Effector memory CD4-positive, alpha-beta T cell (primary cell): ENCODE results near the gene ZNF485.

ENCODE experiments used
- DNase-seq, 3 donors: peaks; one replicate each; pipeline ENCODE4 v3.0.0-alpha.2; 2020
- H3K27ac ChIP-seq: 2 replicates; pipeline ENCODE4 v1.7.0; 2013; ENCODE audit warnings: mild to moderate bottlenecking, low read length, moderate library complexity; ENCODE audit not compliant: insufficient read depth, poor library complexity, severe bottlenecking
- H3K27me3 ChIP-seq: replicated peaks from 2 replicates; pipeline ENCODE4 v1.7.0; 2013; ENCODE audit warnings: mild to moderate bottlenecking, low read length; ENCODE audit not compliant: insufficient read depth, control insufficient read depth, poor library complexity, severe bottlenecking
- H3K36me3 ChIP-seq: 2 replicates; pipeline ENCODE4 v1.7.0; 2013; ENCODE audit warnings: mild to moderate bottlenecking, low read length, moderate library complexity; ENCODE audit not compliant: control insufficient read depth, insufficient read depth
- H3K4me1 ChIP-seq: 2 replicates; pipeline ENCODE4 v1.7.0; 2013; ENCODE audit warnings: low read length, mild to moderate bottlenecking; ENCODE audit not compliant: control insufficient read depth, insufficient read depth, poor library complexity, severe bottlenecking
- H3K4me3 ChIP-seq: 2 replicates; pipeline ENCODE4 v1.7.0; 2013; ENCODE audit warnings: low read length, low read depth, mild to moderate bottlenecking; ENCODE audit not compliant: insufficient read depth, poor library complexity, severe bottlenecking
- H3K9me3 ChIP-seq: 2 replicates; pipeline ENCODE4 v1.7.0; 2013; ENCODE audit warnings: mild to moderate bottlenecking, low read length, moderate library complexity; ENCODE audit not compliant: control insufficient read depth

Gene ZNF485

GRCh38 chr10:43658227-43658626, 52.0 kb downstream of the ZNF485 start:
- Histone ChIP-seq H3K4me3 (no peak overlapping the region), H3K27ac (no peak overlapping the region), H3K27me3 (no peaks in the 10 kb centered on the region), H3K36me3 (no peaks in the 10 kb centered on the region), H3K4me1 (no peaks in the 10 kb centered on the region), H3K9me3 (no peaks in the 10 kb centered on the region)
- no peak for DNase-seq

DNA sequence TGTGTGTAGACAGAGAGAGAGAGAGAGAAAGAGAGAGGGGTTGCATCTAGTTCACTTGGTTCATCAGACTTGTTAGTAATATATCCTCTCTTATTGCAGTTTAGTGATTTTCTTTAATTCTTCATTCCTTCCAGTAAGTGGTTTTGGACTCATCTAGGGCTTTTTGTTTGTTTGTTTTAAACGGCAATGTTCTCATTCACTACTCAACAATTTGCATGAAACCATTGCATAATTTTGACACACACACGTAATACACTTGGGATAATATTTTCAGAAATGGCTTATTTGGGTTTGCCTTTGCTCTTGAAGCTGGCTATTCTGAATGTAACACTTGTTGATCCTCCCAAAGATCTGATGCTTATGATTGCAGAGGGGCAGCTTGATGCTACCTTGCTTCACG, 58.8 kb downstream of the ZNF485 start:
- no peak for DNase-seq
- Histone ChIP-seq H3K27me3 (no peaks in the 10 kb centered on the region), H3K36me3 (no peaks in the 10 kb centered on the region), H3K4me1 (no peaks in the 10 kb centered on the region), H3K9me3 (no peaks in the 10 kb centered on the region), H3K4me3 (no peak overlapping the region), H3K27ac (no peak overlapping the region)

DNA sequence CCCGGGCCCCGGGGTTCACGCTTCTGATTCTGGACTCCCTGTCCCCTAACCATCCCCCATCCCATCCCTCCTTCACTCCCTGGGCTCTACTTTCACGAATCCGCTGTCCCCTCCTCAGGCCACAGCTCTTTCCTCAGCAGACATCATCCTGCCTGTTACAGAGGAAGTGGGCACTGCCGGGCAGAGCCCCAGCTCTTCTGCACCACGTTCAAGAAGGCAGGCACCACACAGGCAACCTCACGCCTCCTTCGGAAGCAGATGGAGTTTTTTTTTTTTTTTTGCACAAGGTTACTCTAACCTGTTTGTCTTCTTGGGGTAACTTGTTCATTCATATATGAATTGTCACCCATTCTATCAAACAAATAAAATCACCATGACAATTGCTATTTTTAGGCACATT, 60.3 kb downstream of the ZNF485 start:
- Histone ChIP-seq H3K27ac (no peak overlapping the region), H3K36me3 (no peaks in the 10 kb centered on the region), H3K9me3 (no peaks in the 10 kb centered on the region), H3K4me1 (no peaks in the 10 kb centered on the region), H3K4me3 (no peak overlapping the region), H3K27me3 (no peaks in the 10 kb centered on the region)
- DNase-seq: no peak

DNA sequence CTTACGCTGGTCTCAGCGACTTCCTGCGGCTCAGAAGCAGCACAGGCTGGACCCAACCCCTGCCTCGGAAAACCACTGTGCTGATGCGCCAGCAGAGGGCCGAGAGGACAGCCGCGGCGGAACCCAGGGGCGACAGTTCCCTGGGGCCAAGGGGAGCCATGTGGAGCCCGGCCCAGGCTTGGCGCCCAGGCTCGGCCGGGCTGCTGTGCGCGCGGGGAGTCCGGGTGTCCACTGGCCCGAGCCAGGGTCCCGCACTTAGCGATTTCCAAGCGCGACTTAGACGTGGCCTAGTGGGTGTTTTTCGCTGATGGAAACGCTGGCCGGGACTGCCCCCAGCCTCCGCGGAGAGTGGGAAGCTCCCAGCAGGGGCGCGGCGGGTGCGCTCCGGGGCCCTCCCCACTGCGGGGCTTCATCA, 61.1 kb downstream of the ZNF485 start:
- no peak for DNase-seq
- H3K4me3 ChIP-seq: no peak overlapping the region
- no peaks in the 10 kb centered on the region for H3K27me3 ChIP-seq

More for the DNA sequence above, 61.1 kb downstream of the ZNF485 start:
- Histone ChIP-seq H3K27ac (no peak overlapping the region), H3K9me3 (no peaks in the 10 kb centered on the region), H3K4me1 (no peaks in the 10 kb centered on the region), H3K36me3 (no peaks in the 10 kb centered on the region)
